Activated CD8-positive, alpha-beta T cell treated with anti-CD3 and anti-CD28 coated beads for 36 hours (primary cell): ENCODE measurements around the gene FGFBP1. TPM values are rescaled to one million over a fixed set of nuclear protein-coding genes. Genes with fewer than 3 reads are reported as not detected.

Experiments used
- ATAC-seq: fragments of 200-7000 bp; cut with Tn5 transposase; one replicate; pipeline ENCODE4 v1.10.0; 2021; ENCODE audit warnings: mild to moderate bottlenecking, moderate library complexity
- CTCF ChIA-PET: fragments of 350-600 bp; sonication (Branson Sonifier 250); formaldehyde crosslinking; loops from one replicate; lab custom pipeline; 2021; ENCODE audit warnings: antibody characterized with exemption; lab: Charles Lee
- POLR2A ChIA-PET: fragments of 350-600 bp; sonication (Branson Sonifier 250); formaldehyde crosslinking; loops from one replicate; lab custom pipeline; 2021; ENCODE audit warnings: antibody characterized with exemption; lab: Charles Lee
- DNase-seq: peaks from one replicate; pipeline ENCODE4 v3.0.0-alpha.2; 2020
- H3K27ac Mint-ChIP-seq: one replicate; pipeline ENCODE4 v1.8.0; 2021; ENCODE audit warnings: mild to moderate bottlenecking, mixed read lengths
- H3K27me3 Mint-ChIP-seq: one replicate; pipeline ENCODE4 v1.8.0; 2021; ENCODE audit warnings: mixed read lengths
- H3K36me3 Mint-ChIP-seq: one replicate; pipeline ENCODE4 v1.8.0; 2021; ENCODE audit warnings: low read depth, mixed read lengths
- H3K4me1 Mint-ChIP-seq: one replicate; pipeline ENCODE4 v1.8.0; 2021; ENCODE audit warnings: low read depth, mixed read lengths
- H3K4me3 Mint-ChIP-seq: one replicate; pipeline ENCODE4 v1.8.0; 2021; ENCODE audit warnings: mild to moderate bottlenecking, moderate library complexity, mixed read lengths
- H3K9me3 Mint-ChIP-seq: one replicate; pipeline ENCODE4 v1.8.0; 2021; ENCODE audit warnings: mixed read lengths
- intact Hi-C: fragments of 100-400 bp; cut with micrococcal nuclease; formaldehyde crosslinking; loops from one replicate; pipeline ENCODE4 v1.10.0; 2022
- total RNA-seq, 2 experiments: library from RNA; stranded (reverse); gene quantifications; one replicate each; pipeline ENCODE4 v1.2.3, GENCODE V29; 2021
- TF ChIP-seq, protein P1 (sequence below): fragments of 200-600 bp; IDR thresholded peaks from one replicate; pipeline ENCODE4 v1.8.0; 2022; ENCODE audit warnings: antibody characterized with exemption, mild to moderate bottlenecking

The FGFBP1 gene
- total RNA-seq, 2 experiments from 2014 or later: not detected

DNA sequence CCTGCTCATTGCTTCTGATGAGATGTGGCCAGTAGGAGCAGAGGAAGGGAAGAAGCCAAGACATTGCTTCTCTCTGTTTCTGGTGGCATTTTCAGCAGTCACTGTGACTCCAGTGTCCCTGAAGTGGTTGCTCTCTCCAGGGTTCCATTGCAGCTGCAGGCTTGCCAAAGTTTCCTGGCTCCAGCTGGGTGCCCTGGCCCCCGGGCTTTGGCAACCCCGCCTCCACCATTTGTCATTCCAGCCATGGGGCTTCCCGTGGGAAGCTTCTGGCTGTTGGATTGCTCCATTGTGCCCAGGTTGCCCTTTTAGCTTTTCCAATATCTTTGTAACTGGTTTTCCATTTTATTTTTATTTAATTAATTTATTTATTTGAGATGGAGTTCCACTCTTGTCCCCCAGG is 12.7 kb downstream of the FGFBP1 start:
- no peak for ATAC-seq

DNA sequence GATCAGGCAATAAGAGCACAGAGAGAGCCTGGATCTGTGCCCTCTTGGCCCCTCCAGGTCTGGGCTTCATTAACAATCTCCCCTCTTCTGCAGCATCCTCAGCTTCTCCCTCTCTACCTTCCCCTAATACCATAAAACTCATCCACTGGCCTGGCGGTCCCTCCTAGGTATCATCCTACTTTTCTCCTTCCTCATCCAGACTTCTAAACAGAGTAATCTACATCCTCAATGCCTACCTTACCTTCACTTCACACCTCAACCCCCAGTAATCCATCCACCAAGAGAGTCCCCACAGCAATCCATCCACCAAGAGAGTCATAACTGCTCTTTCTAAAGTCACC is 17.0 kb downstream of the FGFBP1 start:
- Mint-ChIP-seq H3K4me1 (no peaks in the 10 kb centered on the region), H3K27me3 (peaks cover 14% of the 10 kb centered on the region), H3K36me3 (no peaks in the 10 kb centered on the region), H3K9me3 (no peaks in the 10 kb centered on the region), H3K4me3 (no peak overlapping the region), H3K27ac (no peak overlapping the region)
- DNase-seq: no peak
- ATAC-seq: no peak
- intact Hi-C loops: no loop called here
- TF ChIP-seq, protein P1, sequence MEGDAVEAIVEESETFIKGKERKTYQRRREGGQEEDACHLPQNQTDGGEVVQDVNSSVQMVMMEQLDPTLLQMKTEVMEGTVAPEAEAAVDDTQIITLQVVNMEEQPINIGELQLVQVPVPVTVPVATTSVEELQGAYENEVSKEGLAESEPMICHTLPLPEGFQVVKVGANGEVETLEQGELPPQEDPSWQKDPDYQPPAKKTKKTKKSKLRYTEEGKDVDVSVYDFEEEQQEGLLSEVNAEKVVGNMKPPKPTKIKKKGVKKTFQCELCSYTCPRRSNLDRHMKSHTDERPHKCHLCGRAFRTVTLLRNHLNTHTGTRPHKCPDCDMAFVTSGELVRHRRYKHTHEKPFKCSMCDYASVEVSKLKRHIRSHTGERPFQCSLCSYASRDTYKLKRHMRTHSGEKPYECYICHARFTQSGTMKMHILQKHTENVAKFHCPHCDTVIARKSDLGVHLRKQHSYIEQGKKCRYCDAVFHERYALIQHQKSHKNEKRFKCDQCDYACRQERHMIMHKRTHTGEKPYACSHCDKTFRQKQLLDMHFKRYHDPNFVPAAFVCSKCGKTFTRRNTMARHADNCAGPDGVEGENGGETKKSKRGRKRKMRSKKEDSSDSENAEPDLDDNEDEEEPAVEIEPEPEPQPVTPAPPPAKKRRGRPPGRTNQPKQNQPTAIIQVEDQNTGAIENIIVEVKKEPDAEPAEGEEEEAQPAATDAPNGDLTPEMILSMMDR: no peak
- ChIA-PET CTCF (interaction anchor here (2.0 to 2.1 kb wide), 2 partner anchors 39 to 41 kb away, joined by 5 to 10 read pairs; partner anchors contain the start of gene FGFBP2), POLR2A (interaction anchor here (1.4 kb wide), 1 partner anchor 19 kb away, joined by 3 read pairs; no protein-coding TSS in a partner anchor)

More for the DNA sequence above, 12.7 kb downstream of the FGFBP1 start:
- ChIA-PET POLR2A (interaction anchor here (0.9 kb wide), 1 partner anchor 11 kb away, joined by 3 read pairs; no protein-coding TSS in a partner anchor), CTCF (interaction anchor here (1.4 to 1.8 kb wide), 3 partner anchors 10 to 43 kb away, joined by 3 to 9 read pairs (median 9); no protein-coding TSS in a partner anchor)
- Mint-ChIP-seq H3K27ac (no peak overlapping the region), H3K9me3 (no peaks in the 10 kb centered on the region), H3K36me3 (no peaks in the 10 kb centered on the region), H3K27me3 (peaks cover 12% of the 10 kb centered on the region), H3K4me3 (no peak overlapping the region), H3K4me1 (peaks cover 16% of the 10 kb centered on the region)
- TF ChIP-seq, protein P1: no peak
- intact Hi-C loops: no loop called here
- no peak for DNase-seq

DNA sequence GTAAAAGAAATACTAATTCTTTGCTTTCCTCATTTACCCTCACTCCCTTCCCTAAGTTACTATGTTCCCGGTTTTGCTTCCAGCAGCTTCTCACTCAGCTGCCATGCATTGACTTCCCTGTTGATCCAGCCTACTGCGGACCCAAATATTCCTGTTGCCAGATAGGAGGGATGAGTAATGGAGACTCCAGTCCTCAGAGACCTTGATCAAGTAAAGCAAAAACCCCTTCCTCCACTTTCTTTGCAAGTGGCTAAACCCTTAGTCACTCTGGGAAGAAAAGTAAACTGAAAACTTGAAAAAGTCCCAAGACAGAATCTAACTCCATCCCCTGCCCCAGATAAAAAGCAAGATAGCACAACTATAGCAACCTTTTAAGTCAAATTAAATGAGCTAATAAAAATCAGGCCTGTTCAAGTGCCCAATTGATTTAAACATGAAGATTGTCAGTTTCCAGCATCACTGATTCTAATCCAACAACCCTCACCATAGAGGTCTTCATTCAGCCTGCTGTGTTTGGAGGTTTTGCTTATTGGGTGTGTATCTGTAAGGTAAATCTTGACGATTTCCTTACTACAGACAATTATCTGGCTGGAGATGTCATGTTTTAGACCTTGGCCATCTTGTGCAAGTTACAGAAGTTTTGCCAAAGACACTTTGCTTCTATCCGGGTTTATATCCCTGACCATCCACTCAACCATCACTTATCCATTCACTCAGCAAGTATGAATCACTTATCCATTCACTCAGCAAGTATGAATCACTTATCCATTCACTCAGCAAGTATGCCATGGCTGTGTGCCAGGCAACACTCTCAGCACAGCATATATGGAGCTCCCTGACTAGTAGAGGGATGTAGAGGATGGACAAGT is 17.6 kb downstream of the FGFBP1 start:
- TF ChIP-seq, protein P1: no peak
- Mint-ChIP-seq H3K4me3 (no peak overlapping the region), H3K9me3 (no peaks in the 10 kb centered on the region), H3K27me3 (peaks cover 12% of the 10 kb centered on the region), H3K4me1 (no peaks in the 10 kb centered on the region), H3K27ac (no peak overlapping the region), H3K36me3 (no peaks in the 10 kb centered on the region)
- ChIA-PET CTCF (interaction anchor here (2.0 to 2.1 kb wide), 2 partner anchors 38 to 42 kb away, joined by 5 to 10 read pairs; partner anchors contain the start of gene FGFBP2), POLR2A (interaction anchor here (0.6 to 1.4 kb wide), 2 partner anchors 14 to 20 kb away, joined by 3 read pairs; no protein-coding TSS in a partner anchor)
- no peak for ATAC-seq
- intact Hi-C loops: no loop called here
- DNase-seq: no peak

DNA sequence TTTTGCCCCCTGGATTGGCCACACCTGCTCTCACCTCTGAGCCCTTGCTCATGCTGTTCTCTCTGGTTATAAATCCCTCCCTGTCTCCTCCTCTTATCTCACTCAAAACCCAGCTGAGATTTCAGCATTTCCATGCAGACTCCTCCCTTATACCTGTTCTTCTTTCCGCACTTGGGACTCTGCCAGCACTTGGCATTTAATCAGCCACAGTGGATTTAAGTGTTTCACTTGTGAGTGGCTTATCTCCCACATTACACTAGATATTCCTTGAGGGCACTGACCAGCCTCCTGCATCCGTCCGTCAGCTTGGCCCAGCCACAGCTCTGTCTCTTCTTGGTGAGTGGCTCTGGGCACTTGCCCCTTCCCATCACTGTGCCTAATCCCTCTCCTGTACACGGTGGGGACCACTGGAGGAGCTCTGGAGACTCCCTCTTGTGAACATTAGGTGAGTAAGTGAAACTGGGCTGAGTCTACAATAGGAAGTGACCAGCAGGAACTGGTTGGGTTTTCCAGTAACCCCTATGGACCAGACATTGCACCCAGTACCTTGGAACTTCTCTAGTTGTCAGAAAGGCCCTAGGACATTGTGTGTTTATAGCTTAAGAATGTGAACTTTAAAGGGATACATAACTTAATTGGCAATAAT is 19.9 kb downstream of the FGFBP1 start:
- intact Hi-C loops: no loop called here
- ChIA-PET POLR2A (no interaction called here), CTCF (no interaction called here)
- TF ChIP-seq, protein P1: no peak
- DNase-seq (no peak), ATAC-seq (no peak)
- H3K36me3 Mint-ChIP-seq: no peaks in the 10 kb centered on the region
- H3K4me3 Mint-ChIP-seq: no peak overlapping the region
- H3K27ac Mint-ChIP-seq: no peak overlapping the region
- peaks cover 12% of the 10 kb centered on the region for H3K27me3 Mint-ChIP-seq
- no peaks in the 10 kb centered on the region for H3K4me1 Mint-ChIP-seq
- no peaks in the 10 kb centered on the region for H3K9me3 Mint-ChIP-seq
